GM19043 (cell line): ENCODE measurements around the gene RTF2.

ENCODE experiments used
- ATAC-seq: cut with Tn5 transposase; IDR thresholded peaks from one replicate; pipeline ENCODE4 v1.9.1; 2021; ENCODE audit warnings: low read depth; ENCODE audit not compliant: unreplicated experiment

The RTF2 gene

GRCh38 chr20:56437196-56437960 lies 31.0 kb upstream of the RTF2 start:
- ATAC-seq = no peak

- no peak for ATAC-seq
These were observed 30.1 kb upstream of the RTF2 start for GRCh38 chr20:56438284-56438683.

GRCh38 chr20:56439771-56440291 lies 28.6 kb upstream of the RTF2 start:
- no peak for ATAC-seq

GRCh38 chr20:56440346-56441007 lies 27.9 kb upstream of the RTF2 start:
- peak; percentile 73 for ATAC-seq

DNA sequence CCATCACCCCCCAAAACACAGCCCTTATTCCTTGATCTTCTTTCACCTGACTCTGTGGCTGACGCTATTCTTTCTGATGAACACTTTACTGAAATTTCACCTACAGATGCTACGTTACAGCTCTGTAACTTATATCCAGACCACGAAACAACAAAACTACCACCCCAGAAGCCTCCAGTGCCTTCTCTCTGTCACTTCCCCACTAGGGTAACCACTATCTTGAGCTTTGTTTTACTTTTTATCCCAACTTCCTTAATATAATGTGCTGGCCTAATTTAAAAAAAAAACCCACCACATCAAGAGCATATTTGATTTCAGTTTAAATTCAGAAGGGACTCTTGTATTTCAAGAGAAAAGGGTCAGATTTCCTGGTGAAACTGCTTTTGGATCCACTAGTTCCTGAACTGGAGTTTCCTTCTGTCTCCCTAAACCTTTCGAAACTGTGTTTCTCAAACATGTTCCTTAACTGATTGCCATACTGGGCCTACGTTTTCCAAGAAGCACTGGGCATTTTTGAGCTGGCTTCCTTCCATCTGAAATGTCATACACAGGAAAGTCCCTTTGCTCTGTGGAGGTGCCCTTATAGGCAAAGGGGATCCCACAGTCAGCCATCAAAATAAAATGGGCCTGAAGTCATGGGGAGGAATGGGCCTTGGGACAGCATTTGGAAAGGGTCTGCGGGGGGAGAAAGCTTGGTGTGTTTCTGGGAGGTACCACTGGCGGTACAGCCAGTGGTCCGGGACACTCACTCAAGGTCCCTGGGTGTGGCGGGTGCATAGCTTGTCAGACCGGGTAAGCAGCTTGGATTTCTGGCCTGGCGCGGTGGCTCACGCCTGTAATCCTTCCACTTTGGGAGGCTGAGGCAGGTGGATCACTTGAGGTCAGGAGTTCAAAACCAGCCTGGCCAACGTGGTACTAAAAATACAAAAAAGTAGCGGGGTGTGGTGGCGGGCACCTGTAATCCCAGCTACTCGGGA lies 25.8 kb upstream of the RTF2 start:
- no peak for ATAC-seq

DNA sequence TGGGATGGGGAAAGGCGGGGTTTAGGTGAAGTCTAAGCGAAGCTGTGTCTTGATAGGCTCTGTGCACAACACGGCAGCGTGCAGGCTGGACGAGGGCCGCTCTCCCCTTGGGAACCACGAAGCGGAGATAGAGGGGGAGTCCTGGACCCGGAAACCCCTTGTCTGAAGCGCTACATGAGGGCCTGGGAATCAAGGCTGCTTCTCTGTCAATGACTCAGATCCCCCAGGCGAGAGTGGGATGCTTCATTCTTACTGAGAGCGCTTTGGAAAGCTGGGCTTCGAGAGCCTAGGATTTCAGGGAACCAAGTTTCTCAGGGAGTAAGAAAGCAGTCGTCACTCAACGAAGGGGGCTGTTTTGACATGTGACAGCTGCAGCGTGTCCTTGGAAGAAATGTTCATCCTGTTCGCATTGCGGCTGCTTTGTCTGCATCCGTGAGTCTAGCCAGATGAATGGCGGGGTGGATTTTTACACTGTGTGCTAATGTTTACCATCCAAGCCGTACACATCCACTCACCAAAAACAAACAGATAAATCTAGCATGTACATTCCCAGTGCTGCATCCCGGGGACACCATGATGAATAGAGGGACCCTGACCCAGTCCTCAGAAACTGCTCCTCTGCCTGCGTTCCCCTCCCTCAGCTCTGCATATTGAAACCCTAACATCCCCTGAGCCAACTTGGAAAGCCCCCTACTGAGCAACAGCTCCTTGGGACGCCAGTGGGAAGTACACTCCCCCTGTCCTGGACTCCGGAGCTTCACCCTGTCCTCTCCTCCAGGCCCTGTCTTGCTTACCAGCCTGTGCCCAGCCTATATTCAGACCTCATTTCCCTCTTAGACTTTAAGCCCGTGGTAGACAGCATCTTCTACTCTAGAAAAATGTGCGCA lies 24.5 kb upstream of the RTF2 start:
- ATAC-seq = no peak

- no peak for ATAC-seq
These were observed 23.3 kb upstream of the RTF2 start for GRCh38 chr20:56445130-56445529.

- no peak for ATAC-seq
These were observed 22.9 kb upstream of the RTF2 start for GRCh38 chr20:56445540-56445939.

- no peak for ATAC-seq
These were observed 21.2 kb upstream of the RTF2 start for GRCh38 chr20:56447227-56447626.

- no peak for ATAC-seq
These were observed 19.0 kb upstream of the RTF2 start for GRCh38 chr20:56449459-56449858.

GRCh38 chr20:56451056-56451765 lies 17.2 kb upstream of the RTF2 start:
- ATAC-seq = no peak

DNA sequence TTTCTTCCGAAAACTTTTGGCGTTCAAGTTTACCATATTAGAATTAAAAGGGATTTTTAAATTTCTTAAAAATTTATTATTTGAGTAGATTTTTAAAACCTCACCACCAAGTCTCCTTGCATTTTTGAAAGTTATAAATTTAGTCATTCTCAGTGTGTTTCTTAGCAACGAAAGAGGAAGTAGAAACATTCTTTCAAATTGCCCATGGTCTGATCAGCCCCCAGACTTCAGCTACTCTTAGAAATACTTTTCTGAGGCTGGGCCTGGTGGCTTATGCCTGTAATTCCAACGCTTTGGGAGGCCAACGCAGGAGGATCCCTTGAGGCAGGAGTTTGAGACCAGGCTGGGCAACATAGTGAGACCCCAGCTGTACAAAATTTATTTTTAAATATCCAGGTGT lies 15.1 kb upstream of the RTF2 start:
- ATAC-seq = peak; percentile 71

DNA sequence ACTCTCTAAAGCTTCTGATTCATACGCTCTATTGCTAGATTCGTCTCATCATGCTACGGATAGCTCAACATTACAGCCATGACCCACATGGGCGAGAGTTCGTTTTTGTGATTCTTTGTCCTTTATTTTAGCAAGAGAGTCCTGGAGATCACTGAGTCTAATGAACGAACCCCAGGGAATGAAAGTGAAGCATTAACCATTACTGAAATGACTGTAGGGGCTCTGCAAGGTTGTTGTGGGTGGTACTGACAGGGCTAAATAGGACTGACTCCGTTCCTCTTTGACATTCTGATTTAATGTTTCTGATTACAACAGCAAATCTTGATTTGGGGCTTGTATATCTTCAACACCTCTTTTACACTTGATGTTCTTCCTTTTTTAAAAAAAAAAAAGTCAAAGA lies 13.7 kb upstream of the RTF2 start:
- no peak for ATAC-seq

GRCh38 chr20:56458206-56458821 lies 10.1 kb upstream of the RTF2 start:
- ATAC-seq = no peak

- ATAC-seq = no peak
These were observed 8.0 kb upstream of the RTF2 start for GRCh38 chr20:56460459-56460858.

DNA sequence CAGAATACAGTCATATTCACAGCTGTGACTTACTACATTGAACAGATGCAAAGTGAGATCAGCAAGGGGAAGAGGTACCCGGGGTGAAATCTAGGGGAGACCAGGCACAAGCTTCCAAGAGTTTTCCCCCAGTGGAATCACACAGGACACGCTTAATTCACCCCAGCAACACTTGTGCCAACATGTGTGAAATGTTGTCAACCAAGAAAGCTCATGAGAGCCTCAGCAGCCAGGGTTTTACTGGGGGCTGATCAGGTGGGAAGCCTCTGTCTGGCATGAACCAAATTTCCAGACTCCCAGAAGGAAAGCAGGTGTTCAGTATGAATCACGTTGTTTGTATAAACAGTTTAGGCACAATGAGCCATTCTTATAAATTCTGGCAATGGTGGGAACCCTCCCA lies 6.9 kb upstream of the RTF2 start:
- ATAC-seq = no peak

GRCh38 chr20:56463428-56463827 lies 5.0 kb upstream of the RTF2 start:
- no peak for ATAC-seq

GRCh38 chr20:56465997-56466396 lies 2.4 kb upstream of the RTF2 start:
- no peak for ATAC-seq

- ATAC-seq = no peak
These were observed 485 bp upstream of the RTF2 start for GRCh38 chr20:56467968-56468315.
